Measurements from ENCODE around the gene BIN2.
"Not testable (repeated sequence)": the region's sequence is repeated elsewhere in the genome, so short reads cannot be mapped to it uniquely, and the experiment has no call there.

BIN2 gene

GRCh38 chr12:51307655-51308593 is 16.1 kb downstream of the BIN2 start:
- DNase-seq: no peak

- no peak for DNase-seq
Measured at GRCh38 chr12:51306507-51306906, 17.5 kb downstream of the BIN2 start.

GRCh38 chr12:51300768-51301167 is 23.2 kb downstream of the BIN2 start:
- not testable (repeated sequence) for DNase-seq

GRCh38 chr12:51295651-51296050 is 28.3 kb downstream of the BIN2 start:
- no peak for DNase-seq

- not testable (repeated sequence) for DNase-seq
Measured at GRCh38 chr12:51294097-51294496, 29.9 kb downstream of the BIN2 start.

- no peak for DNase-seq
Measured at GRCh38 chr12:51293696-51294095, 30.3 kb downstream of the BIN2 start.

- DNase-seq: not testable (repeated sequence)
Measured at GRCh38 chr12:51291603-51292513, 32.1 kb downstream of the BIN2 start.

GRCh38 chr12:51285843-51286242 is 38.1 kb downstream of the BIN2 start:
- DNase-seq: no peak

GRCh38 chr12:51281202-51281924 is 42.6 kb downstream of the BIN2 start:
- no peak for DNase-seq

GRCh38 chr12:51275088-51275487 is 48.9 kb downstream of the BIN2 start:
- no peak for DNase-seq

GRCh38 chr12:51272810-51273209 is 51.2 kb downstream of the BIN2 start:
- not testable (repeated sequence) for DNase-seq

- no peak for DNase-seq
Measured at GRCh38 chr12:51270951-51271518, 52.9 kb downstream of the BIN2 start.

GRCh38 chr12:51270067-51270950 is 53.7 kb downstream of the BIN2 start, which contains the start of gene SMAGP:
Gene SMAGP, minus strand, starts transcription at chr12:51270415. Its CDS starts 1,137 bp downstream, at chr12:51269278.
- no peak for DNase-seq

- DNase-seq: no peak
Measured at GRCh38 chr12:51269174-51270066, 54.6 kb downstream of the BIN2 start.

GRCh38 chr12:51265024-51265423 is 59.0 kb downstream of the BIN2 start:
- no peak for DNase-seq

GRCh38 chr12:51264297-51264696 is 59.7 kb downstream of the BIN2 start:
- no peak for DNase-seq

GRCh38 chr12:51263341-51263740 is 60.6 kb downstream of the BIN2 start:
- DNase-seq: no peak

- no peak for DNase-seq
Measured at GRCh38 chr12:51262758-51263177, 61.2 kb downstream of the BIN2 start.

GRCh38 chr12:51259600-51259999 is 64.4 kb downstream of the BIN2 start:
- DNase-seq: not testable (repeated sequence)

GRCh38 chr12:51254536-51254935 is 69.4 kb downstream of the BIN2 start:
- DNase-seq: no peak

All from T1000 (cell line).